HCT116 (cell line): ENCODE results near the gene PNN. TPM values are rescaled to one million over a fixed set of nuclear protein-coding genes. Genes with fewer than 3 reads are reported as not detected.

Source experiments
- ATAC-seq: fragments of 200-7000 bp; cut with Tn5 transposase; 2 replicates; pipeline ENCODE4 v1.9.1; 2020; ENCODE audit warnings: mild to moderate bottlenecking, moderate library complexity
- BruUV-seq: library from RNA; stranded (reverse); fragments of 400-500 nt; replicated peaks from 2 replicates; lab custom pipeline; 2021; lab: Mats Ljungman, UMichigan
- CTCF ChIA-PET: fragments of 300-600 bp; sonication (Branson Sonifier 250); formaldehyde crosslinking; loops from one replicate; lab custom pipeline; 2021; ENCODE audit warnings: antibody characterized with exemption; lab: Charles Lee
- POLR2A ChIA-PET: fragments of 300-600, 350-600 bp; sonication (Branson Sonifier 250); formaldehyde crosslinking; loops from one replicate; lab custom pipeline; 2021; ENCODE audit warnings: antibody characterized with exemption; lab: Charles Lee
- RAD21 ChIA-PET, 2 experiments: fragments of 300-600 bp; sonication (Branson Sonifier 250); formaldehyde crosslinking; loops; one replicate each; lab custom pipeline; 2023; ENCODE audit warnings: low total read pairs in 2 of 2; ENCODE audit not compliant: uncharacterized antibody in 2 of 2, unreplicated experiment in 2 of 2, low non-redundant PET in 1 of 2; lab: Charles Lee
- DNase-seq: peaks from one replicate; pipeline ENCODE4 v3.0.0-alpha.2; 2010; ENCODE audit warnings: low read depth, low spot score
- H2AFZ ChIP-seq: fragments of 200-600 bp; shearing (Covaris generic), sonication (generic); 2 replicates; pipeline ENCODE4 v1.6.1; 2017; ENCODE audit warnings: low read depth, mixed run types, mixed read lengths, antibody characterized with exemption, low read length; ENCODE audit not compliant: poor library complexity, severe bottlenecking
- H3K27ac ChIP-seq: 2 replicates; pipeline ENCODE4 v1.5.1; 2012; ENCODE audit warnings: low read depth, low read length
- H3K27me3 ChIP-seq: fragments of 200-600 bp; sonication (generic); 2 replicates; pipeline ENCODE4 v1.6.1; 2016; ENCODE audit warnings: mixed run types, low read length, mixed read lengths; ENCODE audit not compliant: insufficient read depth
- H3K36me3 ChIP-seq, 2 experiments: fragments of 200-500 bp in 1 of 2; fragments of 200-600 bp in 1 of 2; sonication (Bioruptor generic) in 1 of 2; sonication (generic) in 1 of 2; 2 replicates each; pipeline versions ENCODE4 v1.5.1 to v1.6.1; 2014 to 2016; ENCODE audit warnings: low read length in 2 of 2, inconsistent platforms in 1 of 2, mixed read lengths in 1 of 2, mixed run types in 1 of 2; ENCODE audit not compliant: insufficient read depth in 2 of 2, control insufficient read depth in 1 of 2
- H3K4me1 ChIP-seq, 2 experiments: fragments of 200-600 bp in 1 of 2; sonication (generic) in 1 of 2; 2 replicates each; pipeline versions ENCODE4 v1.5.1 to v1.6.1; 2012 to 2017; ENCODE audit warnings: low read length in 2 of 2, inconsistent platforms in 1 of 2, mild to moderate bottlenecking in 1 of 2, mixed read lengths in 1 of 2, mixed run types in 1 of 2, moderate library complexity in 1 of 2; ENCODE audit not compliant: insufficient read depth in 2 of 2, control insufficient read depth in 1 of 2
- H3K4me2 ChIP-seq: fragments of 200-600 bp; sonication (generic); 2 replicates; pipeline ENCODE4 v1.6.1; 2017; ENCODE audit warnings: mixed run types, low read length, mixed read lengths
- H3K4me3 ChIP-seq, 2 experiments: fragments of 200-600 bp in 1 of 2; sonication (generic) in 1 of 2; replicated peaks in 1 of 2; 2 replicates each; pipeline ENCODE4 v1.5.1; 2011 to 2016; ENCODE audit warnings: low read length in 2 of 2, control low read depth in 1 of 2, low read depth in 1 of 2, mild to moderate bottlenecking in 1 of 2, mixed read lengths in 1 of 2, mixed run types in 1 of 2
- H3K79me2 ChIP-seq: fragments of 200-600 bp; sonication (generic); 2 replicates; pipeline ENCODE4 v1.6.1; 2017; ENCODE audit warnings: mild to moderate bottlenecking, mixed run types, low read length, moderate library complexity, mixed read lengths; ENCODE audit not compliant: insufficient read depth
- H3K9ac ChIP-seq: fragments of 200-600 bp; sonication (generic); 2 replicates; pipeline ENCODE4 v1.6.1; 2016; ENCODE audit warnings: low read length, mixed read lengths
- H3K9me2 ChIP-seq: fragments of 200-600 bp; sonication (generic), shearing (Covaris generic); 2 replicates; pipeline ENCODE4 v1.6.1; 2017; ENCODE audit warnings: mixed run types, mild to moderate bottlenecking, moderate library complexity; ENCODE audit not compliant: insufficient read depth
- H3K9me3 ChIP-seq, 2 experiments: fragments of 200-500 bp in 1 of 2; fragments of 200-600 bp in 1 of 2; sonication (Bioruptor generic) in 1 of 2; sonication (generic) in 1 of 2; 2 replicates each; pipeline ENCODE4 v1.6.1; 2014 to 2017; ENCODE audit warnings: low read length in 2 of 2, mixed read lengths in 2 of 2, inconsistent platforms in 1 of 2, low read depth in 1 of 2, mild to moderate bottlenecking in 1 of 2, mixed run types in 1 of 2, moderate library complexity in 1 of 2; ENCODE audit not compliant: control insufficient read depth in 1 of 2, insufficient read depth in 1 of 2
- H4K20me1 ChIP-seq: fragments of 200-600 bp; sonication (generic), shearing (Covaris generic); 2 replicates; pipeline ENCODE4 v1.6.1; 2017; ENCODE audit warnings: mixed run types, mild to moderate bottlenecking, moderate library complexity; ENCODE audit not compliant: insufficient read depth
- EZH2 ChIP-seq: fragments of 200-600 bp; sonication (generic); IDR thresholded peaks from 2 replicates; pipeline ENCODE4 v1.6.1; 2017; ENCODE audit warnings: antibody characterized with exemption, mixed run types
- JUND ChIP-seq: IDR thresholded peaks from 2 replicates; pipeline ENCODE4 v1.6.1; 2012
- POLR2AphosphoS5 ChIP-seq: IDR thresholded peaks from 2 replicates; pipeline ENCODE4 v1.6.1; 2011; ENCODE audit warnings: mild to moderate bottlenecking, low read depth, low read length, moderate library complexity
- SP1 ChIP-seq: IDR thresholded peaks from 2 replicates; pipeline ENCODE4 v1.6.1; 2012; ENCODE audit warnings: low read depth
- ZFX ChIP-seq: fragments of 450-650 bp; IDR thresholded peaks from 2 replicates; pipeline ENCODE4 v1.6.1; 2017
- intact Hi-C: fragments of 100-400 bp; cut with micrococcal nuclease; formaldehyde crosslinking; loops from 2 replicates; pipeline ENCODE4 v1.10.0; 2022
- total RNA-seq: library from RNA; stranded (reverse); gene quantifications from one replicate; pipeline ENCODE4 v1.2.1, GENCODE V29; 2021; ENCODE audit not compliant: unreplicated experiment

Gene PNN
- total RNA-seq, 1 experiment from 2014 or later: 97.9 TPM

GRCh38 chr14:39175445-39176262 lies 600 bp downstream of the PNN start:
- H3K27ac ChIP-seq: peak overlapping the region; percentile 91
- H3K9ac ChIP-seq: peak overlapping the region; percentile 98
- peaks cover 54% of the 10 kb centered on the region for H3K79me2 ChIP-seq
- ChIA-PET CTCF (no interaction called here), RAD21 (interaction anchor here in 1 of 2 experiments (0.7 kb wide), 1 partner anchor 36 kb away, joined by 3 read pairs; no protein-coding TSS in a partner anchor), POLR2A (interaction anchor here (0.8 to 1.0 kb wide), 4 partner anchors 10 to 42 kb away, joined by 3 read pairs; no protein-coding TSS in a partner anchor)
- peak overlapping the region; percentile 89 for H3K4me2 ChIP-seq
- H3K4me1 ChIP-seq: peaks cover 8 to 27% of the 10 kb centered on the region in 2 experiments; a peak in 3 of 4 replicates
- DNase-seq (no peak), ATAC-seq (peak; percentile 23)
- no peaks in the 10 kb centered on the region for H3K9me2 ChIP-seq
- peaks cover 45 to 50% of the 10 kb centered on the region in 2 experiments for H3K36me3 ChIP-seq
- intact Hi-C loops: loop anchor here (2.0 kb wide), 2 partner anchors 43 to 257 kb away; partner anchors contain the start of gene FBXO33
- peak overlapping the region; percentile 85 to 96 for H3K4me3 ChIP-seq
- H3K9me3 ChIP-seq: no peaks in the 10 kb centered on the region
- BruUV-seq: TSS peak; percentile 68
- TF ChIP-seq JUND: no peak
- TF ChIP-seq SP1: peak; percentile 14; the same call in 1 of the 2 replicates
- peak; percentile 94 for TF ChIP-seq ZFX
- peaks cover 6% of the 10 kb centered on the region; the same call in 1 of the 2 replicates for H4K20me1 ChIP-seq
- H2AFZ ChIP-seq: no peak overlapping the region
- no peaks in the 10 kb centered on the region for H3K27me3 ChIP-seq

DNA sequence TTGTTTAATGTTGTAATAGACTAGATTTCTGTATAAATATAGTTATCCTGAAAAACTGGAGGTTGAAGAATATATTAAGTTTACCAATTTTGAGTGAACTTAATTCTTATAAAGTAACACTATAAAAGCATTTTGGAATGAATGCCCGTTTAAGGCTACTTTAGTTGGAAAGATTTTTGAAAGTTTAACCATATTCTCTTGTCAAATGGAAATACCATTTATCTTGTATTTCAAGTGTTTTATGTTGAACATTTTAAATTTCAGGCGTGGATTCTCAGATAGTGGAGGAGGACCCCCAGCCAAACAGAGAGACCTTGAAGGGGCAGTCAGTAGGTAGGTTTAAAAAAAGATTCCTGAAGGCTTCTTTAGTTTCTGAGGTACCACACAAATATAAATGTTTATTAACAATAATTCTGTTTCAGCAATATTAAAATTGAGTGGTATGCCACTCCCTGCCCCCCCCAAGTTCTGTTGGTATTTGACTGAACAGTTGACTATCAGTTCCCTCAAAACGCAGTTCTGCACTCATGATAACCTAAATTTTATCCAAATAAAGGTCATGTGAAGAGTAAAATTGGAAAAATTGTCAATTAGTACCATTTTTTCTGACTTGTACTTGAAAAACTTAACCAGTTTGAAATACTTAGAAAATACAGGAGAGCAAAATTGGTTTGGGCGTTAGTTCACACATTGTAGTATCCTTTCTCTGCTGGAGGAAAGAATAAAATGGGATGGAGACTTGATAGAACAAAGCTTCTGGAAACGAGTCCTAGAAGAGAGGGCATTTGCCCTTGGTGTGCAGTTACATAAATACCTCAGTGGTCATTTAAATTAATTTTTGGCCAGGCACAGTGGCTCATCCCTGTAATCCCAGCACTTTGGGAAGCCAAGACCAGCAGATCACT lies 1.5 kb downstream of the PNN start:
- TF ChIP-seq EZH2: no peak
- TF ChIP-seq POLR2AphosphoS5: no peak
- TF ChIP-seq SP1: peak; percentile 1; the same call in 1 of the 2 replicates
- Histone ChIP-seq H4K20me1 (peaks cover 14% of the 10 kb centered on the region; the same call in 1 of the 2 replicates), H3K36me3 (peaks cover 53 to 59% of the 10 kb centered on the region in 2 experiments), H3K4me3 (peak overlapping the region; percentile 85 to 96), H3K9me2 (no peaks in the 10 kb centered on the region), H3K9ac (peak overlapping the region; percentile 98), H3K27me3 (no peaks in the 10 kb centered on the region), H3K4me2 (peak overlapping the region; percentile 89), H3K4me1 (peaks cover 8 to 21% of the 10 kb centered on the region in 2 experiments; a peak in 3 of 4 replicates), H3K9me3 (no peaks in the 10 kb centered on the region), H3K27ac (peak overlapping the region; percentile 91; the same call in 1 of the 2 replicates), H2AFZ (no peak overlapping the region), H3K79me2 (peaks cover 62% of the 10 kb centered on the region)
- ChIA-PET RAD21 (no interaction called here), POLR2A (no interaction called here), CTCF (no interaction called here)
- ATAC-seq (no peak), DNase-seq (no peak)
- no TSS peak for BruUV-seq
- intact Hi-C loops: no loop called here
